GM12892 (cell line): ENCODE results near the gene ZRSR2. TPM values are rescaled to one million over a fixed set of nuclear protein-coding genes. Genes with fewer than 3 reads are reported as not detected.
"Not testable (repeated sequence)": the region's sequence is repeated elsewhere in the genome, so short reads cannot be mapped to it uniquely, and the experiment has no call there.

Experiments used
- DNase-seq: peaks from one replicate; pipeline ENCODE4 v3.0.0; 2011; ENCODE audit not compliant: insufficient read length
- FAIRE-seq: peaks from 2 replicates; lab custom pipeline; 2011; peaks lifted over from hg19 to GRCh38; lab: Jason Lieb, UNC
- POLR2A ChIP-seq: IDR thresholded peaks from 2 replicates; pipeline ENCODE4 v1.6.1; 2011; ENCODE audit warnings: low read depth, low read length, control low read depth
- POLR2AphosphoS5 ChIP-seq: IDR thresholded peaks from 2 replicates; pipeline ENCODE4 v1.6.1; 2011; ENCODE audit warnings: low read depth, low read length, control low read depth
- TAF1 ChIP-seq: IDR thresholded peaks from 2 replicates; pipeline ENCODE4 v1.6.1; 2011; ENCODE audit warnings: low read depth, mild to moderate bottlenecking, control low read depth, low read length, borderline replicate concordance
- polyA plus RNA-seq: library from polyadenylated mRNA; unstranded; fragments of >200 nt; gene quantifications from one replicate; pipeline ENCODE4 v1.2.1, GENCODE V29; 2012; ENCODE audit warnings: missing spikeins, inconsistent platforms; ENCODE audit not compliant: missing spikeins

The ZRSR2 gene
- 23.3 TPM for polyA plus RNA-seq

- FAIRE-seq (peak; percentile 100), DNase-seq (peak; percentile 88)
- TF ChIP-seq POLR2AphosphoS5, result peak; percentile 75; the same call in 1 of the 2 replicates
- TF ChIP-seq POLR2A, result peak; percentile 81
- peak; percentile 62; the same call in 1 of the 2 replicates for TF ChIP-seq TAF1
Observed at GRCh38 chrX:15789979-15790768, at the start of gene ZRSR2. TSS of gene ZRSR2 (plus strand) at chrX:15790484. CDS start at chrX:15790496, 12 bp downstream.

- no peak for TF ChIP-seq POLR2A
- no peak for TF ChIP-seq TAF1
- TF ChIP-seq POLR2AphosphoS5, result no peak
- FAIRE-seq, result peak; percentile 58
- no peak for DNase-seq
Observed at GRCh38 chrX:15744181-15744867, 46.0 kb upstream of the ZRSR2 start.

- FAIRE-seq (no peak), DNase-seq (no peak)
- TF ChIP-seq POLR2A, result no peak
- no peak for TF ChIP-seq TAF1
- TF ChIP-seq POLR2AphosphoS5, result no peak
Observed at GRCh38 chrX:15745179-15745578, 45.1 kb upstream of the ZRSR2 start.

GRCh38 chrX:15746651-15747050 is 43.6 kb upstream of the ZRSR2 start:
- DNase-seq, FAIRE-seq: not testable (repeated sequence)

GRCh38 chrX:15747626-15748173 is 42.6 kb upstream of the ZRSR2 start:
- FAIRE-seq, result no peak
- no peak for DNase-seq
- TF ChIP-seq TAF1 (no peak), POLR2A (no peak), POLR2AphosphoS5 (no peak)

GRCh38 chrX:15748841-15749240 is 41.4 kb upstream of the ZRSR2 start:
- DNase-seq (no peak), FAIRE-seq (peak; percentile 83)
- TF ChIP-seq POLR2AphosphoS5, result no peak
- TF ChIP-seq POLR2A, result no peak
- no peak for TF ChIP-seq TAF1

GRCh38 chrX:15749642-15750610 is 40.4 kb upstream of the ZRSR2 start:
- no peak for TF ChIP-seq POLR2AphosphoS5
- no peak for TF ChIP-seq POLR2A
- no peak for TF ChIP-seq TAF1
- peak; percentile 87 for FAIRE-seq
- DNase-seq, result no peak

- DNase-seq (no peak), FAIRE-seq (peak; percentile 78)
- TF ChIP-seq POLR2A (no peak), POLR2AphosphoS5 (no peak), TAF1 (no peak)
Observed at GRCh38 chrX:15750611-15751154, 39.6 kb upstream of the ZRSR2 start.

GRCh38 chrX:15751155-15751819 is 39.0 kb upstream of the ZRSR2 start:
- DNase-seq (no peak), FAIRE-seq (peak; percentile 5)
- TF ChIP-seq POLR2AphosphoS5 (no peak), TAF1 (no peak), POLR2A (no peak)

- DNase-seq (no peak), FAIRE-seq (no peak)
- TF ChIP-seq POLR2AphosphoS5 (no peak), POLR2A (no peak), TAF1 (no peak)
Observed at GRCh38 chrX:15755091-15755490, 35.2 kb upstream of the ZRSR2 start.

- TF ChIP-seq TAF1 (no peak), POLR2AphosphoS5 (no peak), POLR2A (no peak)
- FAIRE-seq (no peak), DNase-seq (no peak)
Observed at GRCh38 chrX:15758140-15758539, 32.1 kb upstream of the ZRSR2 start.

- not testable (repeated sequence) for DNase-seq, FAIRE-seq
Observed at GRCh38 chrX:15759886-15760285, 30.4 kb upstream of the ZRSR2 start.
